SK-N-SH (cell line): Measurements from ENCODE around the gene NALCN. TPM values are rescaled to one million over a fixed set of nuclear protein-coding genes. Genes with fewer than 3 reads are reported as not detected.

Source experiments
- CTCF ChIA-PET: fragments of 300-600, 350-600 bp; formaldehyde crosslinking; extraction: SDS; loops from one replicate; lab custom pipeline; 2021; lab: Yijun Ruan, JAX
- POLR2A ChIA-PET: fragments of 350-600 bp; sonication (Branson Sonifier 250); formaldehyde crosslinking; extraction: SDS; loops from one replicate; lab custom pipeline; 2020; ENCODE audit warnings: antibody characterized with exemption, inconsistent platforms; lab: Yijun Ruan, JAX
- DNase-seq: peaks from one replicate; pipeline ENCODE4 v3.0.0; 2012
- H2AFZ ChIP-seq: fragments of 200-600 bp; sonication (generic); 2 replicates; pipeline ENCODE4 v1.8.1; 2016; ENCODE audit warnings: antibody characterized with exemption, mild to moderate bottlenecking, low read depth
- H3F3A ChIP-seq: fragments of 200-600 bp; sonication (generic); replicated peaks from 2 replicates; pipeline ENCODE3; 2016; ENCODE audit warnings: antibody characterized with exemption, mild to moderate bottlenecking; ENCODE audit not compliant: insufficient read depth
- H3K27ac ChIP-seq, 2 experiments: fragments of 200-500 bp in 1 of 2; fragments of 200-600 bp in 1 of 2; sonication (Bioruptor generic) in 1 of 2; sonication (generic), shearing (Covaris generic) in 1 of 2; 2 replicates each; pipeline versions ENCODE4 v1.5.1 to v1.6.1; 2014 to 2016; ENCODE audit warnings: low read depth in 2 of 2, inconsistent platforms in 1 of 2, low read length in 1 of 2, mild to moderate bottlenecking in 1 of 2, mixed read lengths in 1 of 2
- H3K27me3 ChIP-seq: fragments of 200-600 bp; sonication (generic), shearing (Covaris generic); 2 replicates; pipeline ENCODE4 v1.6.1; 2016; ENCODE audit warnings: mixed run types; ENCODE audit not compliant: insufficient read depth
- H3K36me3 ChIP-seq, 2 experiments: fragments of 200-500 bp in 1 of 2; fragments of 200-600 bp in 1 of 2; sonication (Bioruptor generic) in 1 of 2; sonication (generic) in 1 of 2; replicated peaks in 1 of 2; 2 replicates each; pipeline versions ENCODE3 to v1.5.1; 2014 to 2016; ENCODE audit warnings: low read length in 1 of 2, mild to moderate bottlenecking in 1 of 2; ENCODE audit not compliant: insufficient read depth in 2 of 2, control insufficient read depth in 1 of 2
- H3K4me1 ChIP-seq, 2 experiments: fragments of 200-500 bp in 1 of 2; fragments of 200-600 bp in 1 of 2; sonication (Bioruptor generic) in 1 of 2; sonication (generic), shearing (Covaris generic) in 1 of 2; 2 replicates each; pipeline versions ENCODE4 v1.5.1 to v1.6.1; 2014 to 2016; ENCODE audit warnings: low read depth in 1 of 2, low read length in 1 of 2, mixed run types in 1 of 2; ENCODE audit not compliant: insufficient read depth in 2 of 2, control insufficient read depth in 1 of 2
- H3K4me2 ChIP-seq: fragments of 200-600 bp; sonication (generic), shearing (Covaris generic); 2 replicates; pipeline ENCODE4 v1.6.1; 2017; ENCODE audit warnings: mixed run types
- H3K4me3 ChIP-seq, 2 experiments: fragments of 200-500 bp in 1 of 2; fragments of 200-600 bp in 1 of 2; sonication (Bioruptor generic) in 1 of 2; sonication (generic), shearing (Covaris generic) in 1 of 2; 2 replicates each; pipeline versions ENCODE4 v1.5.1 to v1.8.1; 2014 to 2016; ENCODE audit warnings: low read depth in 2 of 2, inconsistent platforms in 1 of 2, low read length in 1 of 2, mild to moderate bottlenecking in 1 of 2, mixed read lengths in 1 of 2, moderate library complexity in 1 of 2
- H3K79me2 ChIP-seq: fragments of 200-600 bp; sonication (generic); 2 replicates; pipeline ENCODE4 v1.8.1; 2017; ENCODE audit warnings: mild to moderate bottlenecking; ENCODE audit not compliant: insufficient read depth
- H3K9ac ChIP-seq: fragments of 200-600 bp; sonication (generic); 2 replicates; pipeline ENCODE4 v1.6.1; 2017; ENCODE audit warnings: mixed run types
- H3K9me2 ChIP-seq: fragments of 200-600 bp; sonication (generic); 2 replicates; pipeline ENCODE4 v1.6.1; 2017; ENCODE audit warnings: mixed run types
- H3K9me3 ChIP-seq: fragments of 200-600 bp; sonication (generic); 2 replicates; pipeline ENCODE4 v1.6.1; 2017; ENCODE audit warnings: mixed run types, mild to moderate bottlenecking, moderate library complexity
- H4K20me1 ChIP-seq: fragments of 200-600 bp; sonication (generic); 2 replicates; pipeline ENCODE4 v1.6.1; 2017; ENCODE audit warnings: mild to moderate bottlenecking, mixed run types; ENCODE audit not compliant: insufficient read depth
- CTCF ChIP-seq: fragments of 200-600 bp; sonication (generic); IDR thresholded peaks from 2 replicates; pipeline ENCODE4 v1.6.1; 2017; ENCODE audit warnings: antibody characterized with exemption, mild to moderate bottlenecking, moderate library complexity
- ELF1 ChIP-seq: IDR thresholded peaks from 2 replicates; pipeline ENCODE4 v1.4.0; 2012
- FOXM1 ChIP-seq: IDR thresholded peaks from 2 replicates; pipeline ENCODE4 v1.4.0; 2012; ENCODE audit warnings: low read depth, mild to moderate bottlenecking
- GABPA ChIP-seq: IDR thresholded peaks from 2 replicates; pipeline ENCODE4 v1.4.0; 2012; ENCODE audit warnings: low read depth, mild to moderate bottlenecking
- IRF3 ChIP-seq: fragments of 150-350 bp; IDR thresholded peaks from 2 replicates; pipeline ENCODE4 v1.6.1; 2016; ENCODE audit warnings: mild to moderate bottlenecking, low read depth, low read length
- JUND ChIP-seq: IDR thresholded peaks from 2 replicates; pipeline ENCODE4 v1.4.0; 2012
- MAX ChIP-seq: IDR thresholded peaks from 2 replicates; pipeline ENCODE4 v1.4.0; 2012; ENCODE audit warnings: low read depth
- MEF2A ChIP-seq: IDR thresholded peaks from 2 replicates; pipeline ENCODE4 v1.4.0; 2012; ENCODE audit warnings: low read depth, borderline replicate concordance
- POLR2AphosphoS5 ChIP-seq: IDR thresholded peaks from 2 replicates; pipeline ENCODE4 v1.6.1; 2012; ENCODE audit warnings: low read depth, low read length
- RAD21 ChIP-seq: IDR thresholded peaks from 2 replicates; pipeline ENCODE4 v1.6.1; 2012; ENCODE audit warnings: mild to moderate bottlenecking, low read length
- RCOR1 ChIP-seq: fragments of 150-350 bp; IDR thresholded peaks from 2 replicates; pipeline ENCODE4 v1.6.1; 2017; ENCODE audit warnings: antibody characterized with exemption, low read length
- SIN3A ChIP-seq: IDR thresholded peaks from 2 replicates; pipeline ENCODE4 v1.6.1; 2012; ENCODE audit warnings: low read depth, mild to moderate bottlenecking, low read length, moderate library complexity, borderline replicate concordance
- SMC3 ChIP-seq: IDR thresholded peaks from 2 replicates; pipeline ENCODE4 v1.6.1; 2012; ENCODE audit warnings: low read depth, low read length, improper control_type of control experiment
- TCF12 ChIP-seq: IDR thresholded peaks from 2 replicates; pipeline ENCODE4 v1.4.0; 2012
- TEAD4 ChIP-seq: IDR thresholded peaks from 2 replicates; pipeline ENCODE4 v1.4.0; 2012; ENCODE audit warnings: mild to moderate bottlenecking, borderline replicate concordance; ENCODE audit not compliant: insufficient read depth
- ZBTB33 ChIP-seq: IDR thresholded peaks from 2 replicates; pipeline ENCODE4 v1.4.0; 2012; ENCODE audit warnings: low read depth, borderline replicate concordance
- WGBS: methylation state at CpG from one replicate; pipeline ENCODE4 v1.1.6; 2017; ENCODE audit warnings: low lambda C conversion rate; 5-methylcytosine and 5-hydroxymethylcytosine counted together
- polyA plus RNA-seq, 3 experiments: library from polyadenylated mRNA; depleted of rRNA; stranded (reverse); fragments of >200 nt; gene quantifications; 2 replicates each; pipeline ENCODE4 v1.2.3, GENCODE V29; 2012

Gene NALCN
- polyA plus RNA-seq, 1 of the 3 experiments (the other 2 are of a cell fraction): 3.0 TPM

- TF ChIP-seq MAX (no peak), RAD21 (no peak), SMC3 (no peak), FOXM1 (no peak), SIN3A (no peak), MEF2A (no peak), POLR2AphosphoS5 (no peak), RCOR1 (no peak), TEAD4 (no peak), GABPA (no peak), CTCF (no peak), JUND (no peak), ELF1 (no peak)
- TF ChIP-seq, all 33 proteins: peak for 0
- no peaks in the 10 kb centered on the region for H4K20me1 ChIP-seq
- H3K4me1 ChIP-seq: peaks cover 0 to 35% of the 10 kb centered on the region in 2 experiments; a peak in 3 of 4 replicates
- CTCF ChIA-PET: no interaction called here
- H3K79me2 ChIP-seq: no peaks in the 10 kb centered on the region
- H3K9me3 ChIP-seq: no peaks in the 10 kb centered on the region
- H3K27ac ChIP-seq: no peak overlapping the region
- WGBS: 90% methylated on average over 3 of the region's 3 CpGs
- H2AFZ ChIP-seq: no peak overlapping the region
- no peak overlapping the region for H3K4me2 ChIP-seq
- no peak overlapping the region for H3K9ac ChIP-seq
- H3F3A ChIP-seq: peaks cover 6% of the 10 kb centered on the region
- no peak for DNase-seq
- H3K36me3 ChIP-seq: no peaks in the 10 kb centered on the region
- no peaks in the 10 kb centered on the region for H3K27me3 ChIP-seq
- no peaks in the 10 kb centered on the region for H3K9me2 ChIP-seq
- POLR2A ChIA-PET: no interaction called here
- H3K4me3 ChIP-seq: no peak overlapping the region
Observed at GRCh38 chr13:101384929-101385328, 31.4 kb downstream of the NALCN start.

GRCh38 chr13:101383595-101383994 is 32.7 kb downstream of the NALCN start:
- POLR2A ChIA-PET: no interaction called here
- whole genome bisulfite sequencing: 47% methylated on average over 2 of the region's 2 CpGs
- Histone ChIP-seq H3K9ac (no peak overlapping the region), H2AFZ (no peak overlapping the region), H3K4me3 (no peak overlapping the region), H3K9me3 (no peaks in the 10 kb centered on the region), H3K4me1 (peaks cover 0 to 35% of the 10 kb centered on the region in 2 experiments; a peak in 3 of 4 replicates), H3K9me2 (no peaks in the 10 kb centered on the region), H3K27ac (peak overlapping the region in 1 of 2 experiments; percentile 53; a peak in 2 of 4 replicates), H4K20me1 (no peaks in the 10 kb centered on the region), H3K27me3 (no peaks in the 10 kb centered on the region), H3K36me3 (no peaks in the 10 kb centered on the region), H3F3A (peaks cover 6% of the 10 kb centered on the region)
- CTCF ChIA-PET: no interaction called here
- no peak for DNase-seq
- TF ChIP-seq IRF3 (no peak), TCF12 (peak; percentile 23; the same call in 1 of the 2 replicates), ZBTB33 (no peak)
- TF ChIP-seq, all 33 proteins: peak for 1
- Histone ChIP-seq H3K4me2 (peak overlapping the region; percentile 17; the same call in 1 of the 2 replicates), H3K79me2 (no peaks in the 10 kb centered on the region)
